Mononuclear cell (primary cell): Measurements from ENCODE around the gene SERINC4. TPM values are rescaled to one million over a fixed set of nuclear protein-coding genes. Genes with fewer than 3 reads are reported as not detected.
"Not testable (repeated sequence)": the region's sequence is repeated elsewhere in the genome, so short reads cannot be mapped to it uniquely, and the experiment has no call there.

Experiments used
- H3K27me3 ChIP-seq: 2 replicates; pipeline ENCODE4 v1.6.0; 2011; ENCODE audit warnings: low read length, control low read depth; ENCODE audit not compliant: insufficient read depth
- H3K4me1 ChIP-seq: 2 replicates; pipeline ENCODE4 v1.5.1; 2011; ENCODE audit warnings: mild to moderate bottlenecking, low read length, control low read depth; ENCODE audit not compliant: insufficient read depth
- H3K4me3 ChIP-seq: 2 replicates; pipeline ENCODE4 v1.5.1; 2011; ENCODE audit warnings: mild to moderate bottlenecking, low read length, moderate library complexity
- H3K9me3 ChIP-seq: 2 replicates; pipeline ENCODE4 v1.5.1; 2011; ENCODE audit warnings: low read depth, mild to moderate bottlenecking, control low read depth, low read length
- total RNA-seq: library from RNA; depleted of rRNA; stranded (reverse); fragments of >200 nt; gene quantifications from one replicate; pipeline ENCODE4 v1.2.3, GENCODE V29; 2012

SERINC4 gene
- total RNA-seq, 1 donor: not detected

- Histone ChIP-seq H3K27me3 (no peaks in the 10 kb centered on the region), H3K4me3 (no peak overlapping the region), H3K4me1 (peaks cover 20% of the 10 kb centered on the region), H3K9me3 (no peaks in the 10 kb centered on the region)
Measured at GRCh38 chr15:43808960-43809678, 9.1 kb upstream of the SERINC4 start.

- Histone ChIP-seq H3K27me3 (no peaks in the 10 kb centered on the region), H3K4me1 (peaks cover 20% of the 10 kb centered on the region), H3K9me3 (no peaks in the 10 kb centered on the region), H3K4me3 (no peak overlapping the region)
Measured at GRCh38 chr15:43808435-43808950, 8.5 kb upstream of the SERINC4 start.

DNA sequence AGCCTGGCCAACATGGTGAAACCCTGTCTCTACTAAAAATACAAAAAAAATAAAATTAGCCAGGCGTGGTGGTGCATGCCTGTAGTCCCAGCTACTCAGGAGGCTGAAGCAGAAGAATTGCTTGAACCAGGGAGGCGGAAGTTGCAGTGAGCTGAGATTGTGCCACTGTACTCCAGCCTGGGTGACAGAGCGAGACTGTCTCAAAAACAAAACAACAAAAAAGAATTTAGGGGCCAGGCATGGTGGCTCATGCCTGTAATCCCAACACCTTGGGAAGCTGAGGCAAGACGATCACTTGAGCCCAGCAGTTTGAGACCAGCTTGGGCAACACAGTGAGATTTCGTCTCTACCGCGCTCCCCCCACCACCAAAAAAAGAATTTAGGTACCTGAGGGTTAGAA is 2.7 kb upstream of the SERINC4 start:
- H3K9me3 ChIP-seq, H3K4me3 ChIP-seq: not testable (repeated sequence)

DNA sequence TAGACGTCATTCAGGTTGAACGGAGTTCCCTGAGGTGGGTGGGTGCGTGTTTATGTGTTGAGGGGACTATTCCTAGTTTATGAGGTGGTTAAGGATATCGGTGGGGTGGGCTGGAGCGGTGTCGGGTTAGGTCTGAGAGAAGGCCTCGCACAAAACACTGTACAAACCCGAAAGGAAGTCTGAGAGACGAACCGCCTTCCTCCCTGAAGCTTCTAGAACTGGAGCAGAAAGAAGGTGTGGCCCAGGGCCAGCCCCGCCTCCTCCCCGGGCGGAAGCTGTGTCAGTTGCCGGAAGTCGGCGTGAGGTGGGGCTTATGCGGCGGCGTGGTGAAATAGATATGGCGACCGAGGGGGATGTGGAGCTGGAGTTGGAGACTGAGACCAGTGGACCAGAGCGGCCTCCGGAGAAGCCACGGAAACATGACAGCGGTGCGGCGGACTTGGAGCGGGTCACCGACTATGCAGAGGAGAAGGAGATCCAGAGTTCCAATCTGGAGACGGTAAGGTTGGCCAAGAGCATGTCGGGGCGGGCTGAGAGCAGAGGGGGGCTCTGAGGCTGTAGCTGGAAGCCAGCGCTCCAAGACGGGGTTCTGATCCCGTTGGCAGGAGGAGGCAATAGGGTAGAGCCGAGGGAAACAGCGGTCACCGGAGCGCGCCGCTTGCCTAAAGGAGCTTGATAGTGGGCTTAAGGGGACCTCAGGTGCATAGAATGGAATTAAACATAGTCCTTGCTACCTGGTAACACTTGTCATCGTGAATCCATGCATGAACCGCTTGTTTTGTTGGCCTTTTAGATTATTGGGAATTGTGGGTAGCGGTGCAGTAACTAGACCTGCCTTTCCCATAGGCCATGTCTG is 494 bp upstream of the SERINC4 start, which contains the start of gene HYPK:
HYPK (plus strand) TSS at position 314 of the 856 bp plus-strand sequence; CDS start at position 338, 24 bp downstream.
- Histone ChIP-seq H3K4me1 (peaks cover 37% of the 10 kb centered on the region), H3K4me3 (peak within 1 kb of the TSS; percentile 77), H3K9me3 (no peaks in the 10 kb centered on the region), H3K27me3 (no peaks in the 10 kb centered on the region)

More for the DNA sequence above, 2.7 kb upstream of the SERINC4 start:
- H3K4me1 ChIP-seq: peaks cover 33% of the 10 kb centered on the region
- not testable (repeated sequence) for H3K27me3 ChIP-seq

- H3K9me3 ChIP-seq: no peaks in the 10 kb centered on the region
- no peaks in the 10 kb centered on the region for H3K27me3 ChIP-seq
- H3K4me1 ChIP-seq: peaks cover 49% of the 10 kb centered on the region
- H3K4me3 ChIP-seq: no peak overlapping the region
Measured at GRCh38 chr15:43799209-43799944, 643 bp downstream of the SERINC4 start.

DNA sequence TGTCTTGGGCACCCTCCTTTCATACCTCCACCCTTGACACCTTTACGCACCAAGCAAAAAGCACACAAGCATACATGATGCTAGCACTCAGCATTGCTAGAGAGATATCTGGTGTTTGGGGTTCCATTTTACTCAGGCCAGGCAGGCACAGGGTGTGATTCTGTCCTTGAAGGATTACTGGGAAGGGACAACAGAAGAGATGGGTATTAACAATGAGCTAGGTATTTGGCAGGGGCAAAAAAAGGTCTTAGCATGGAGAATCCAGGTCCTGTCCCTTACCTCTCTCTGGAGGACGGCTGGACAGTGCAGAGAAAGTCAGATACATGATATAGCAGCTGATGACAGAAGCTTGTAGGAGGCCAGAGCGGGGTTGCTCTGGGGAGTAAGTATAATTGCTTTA is 3.5 kb downstream of the SERINC4 start:
- H3K4me3 ChIP-seq: no peak overlapping the region
- peaks cover 64% of the 10 kb centered on the region for H3K4me1 ChIP-seq
- no peaks in the 10 kb centered on the region for H3K27me3 ChIP-seq
- H3K9me3 ChIP-seq: no peaks in the 10 kb centered on the region

DNA sequence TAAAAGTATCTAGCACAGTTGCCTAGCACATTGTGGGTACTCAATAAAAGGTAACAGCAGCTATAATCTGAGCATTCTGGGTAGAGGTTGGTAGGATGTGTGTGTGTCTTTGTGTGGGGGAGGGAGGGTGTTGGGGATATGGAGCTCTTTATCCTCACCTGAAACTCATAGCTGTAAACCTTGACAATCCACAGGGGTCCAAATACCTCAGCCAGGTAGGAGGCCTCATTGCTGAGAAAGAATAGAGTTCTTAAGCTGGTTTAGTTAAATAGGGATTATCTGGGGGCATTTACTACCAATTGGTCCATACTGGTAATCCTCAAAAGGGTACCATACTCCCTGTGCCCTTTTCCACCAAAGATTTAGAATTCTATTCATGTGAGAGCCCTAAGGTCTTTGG is 4.0 kb downstream of the SERINC4 start:
- H3K9me3 ChIP-seq: no peaks in the 10 kb centered on the region
- peaks cover 63% of the 10 kb centered on the region for H3K4me1 ChIP-seq
- no peaks in the 10 kb centered on the region for H3K27me3 ChIP-seq
- H3K4me3 ChIP-seq: no peak overlapping the region

DNA sequence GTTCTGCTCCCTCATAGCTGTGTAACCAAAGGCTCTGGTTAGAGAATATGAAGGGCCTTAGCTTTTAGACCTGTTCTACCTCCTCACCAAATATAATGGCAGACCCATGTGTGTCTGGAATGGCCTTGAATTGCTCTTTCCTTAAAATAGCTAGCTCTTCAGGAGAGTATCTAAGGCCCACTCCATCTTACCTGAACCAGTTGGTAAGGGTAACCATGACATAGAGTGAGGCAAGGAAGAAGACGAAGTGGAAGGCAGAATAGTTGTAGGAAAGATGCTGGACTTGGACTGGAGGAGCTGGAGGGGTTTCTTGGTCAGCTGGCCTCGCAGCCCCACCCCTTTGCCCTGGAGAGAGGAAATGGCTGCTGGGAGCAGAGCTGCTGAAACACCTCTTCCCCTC is 4.8 kb downstream of the SERINC4 start:
- Histone ChIP-seq H3K9me3 (no peaks in the 10 kb centered on the region), H3K4me1 (peaks cover 59% of the 10 kb centered on the region), H3K4me3 (no peak overlapping the region), H3K27me3 (no peaks in the 10 kb centered on the region)

- Histone ChIP-seq H3K27me3 (no peaks in the 10 kb centered on the region), H3K4me1 (peaks cover 52% of the 10 kb centered on the region), H3K9me3 (no peaks in the 10 kb centered on the region), H3K4me3 (no peak overlapping the region)
Measured at GRCh38 chr15:43794269-43795037, 5.6 kb downstream of the SERINC4 start.

DNA sequence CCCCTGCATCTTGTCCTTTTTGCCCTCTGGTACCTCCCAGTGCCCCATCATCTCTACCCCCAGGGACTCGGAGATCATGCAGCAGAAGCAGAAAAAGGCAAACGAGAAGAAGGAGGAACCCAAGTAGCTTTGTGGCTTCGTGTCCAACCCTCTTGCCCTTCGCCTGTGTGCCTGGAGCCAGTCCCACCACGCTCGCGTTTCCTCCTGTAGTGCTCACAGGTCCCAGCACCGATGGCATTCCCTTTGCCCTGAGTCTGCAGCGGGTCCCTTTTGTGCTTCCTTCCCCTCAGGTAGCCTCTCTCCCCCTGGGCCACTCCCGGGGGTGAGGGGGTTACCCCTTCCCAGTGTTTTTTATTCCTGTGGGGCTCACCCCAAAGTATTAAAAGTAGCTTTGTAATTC is 6.4 kb downstream of the SERINC4 start:
- no peak overlapping the region for H3K4me3 ChIP-seq
- H3K9me3 ChIP-seq: no peaks in the 10 kb centered on the region
- H3K27me3 ChIP-seq: no peaks in the 10 kb centered on the region
- peaks cover 46% of the 10 kb centered on the region for H3K4me1 ChIP-seq

- Histone ChIP-seq H3K4me3 (peak overlapping the region; percentile 100), H3K4me1 (peaks cover 39% of the 10 kb centered on the region), H3K9me3 (no peaks in the 10 kb centered on the region), H3K27me3 (no peaks in the 10 kb centered on the region)
Measured at GRCh38 chr15:43792761-43793476, 7.1 kb downstream of the SERINC4 start.

GRCh38 chr15:43791993-43792760 is 7.8 kb downstream of the SERINC4 start, which contains the start of gene SERF2:
Gene SERF2, plus strand, starts transcription at chr15:43792320. Its CDS starts 57 bp downstream, at chr15:43792377.
- no peaks in the 10 kb centered on the region for H3K27me3 ChIP-seq
- no peaks in the 10 kb centered on the region for H3K9me3 ChIP-seq
- peak within 1 kb of the TSS; percentile 100 for H3K4me3 ChIP-seq
- H3K4me1 ChIP-seq: peaks cover 35% of the 10 kb centered on the region

GRCh38 chr15:43789409-43789808 is 10.6 kb downstream of the SERINC4 start:
- no peaks in the 10 kb centered on the region for H3K9me3 ChIP-seq
- H3K4me1 ChIP-seq: peaks cover 21% of the 10 kb centered on the region
- H3K27me3 ChIP-seq: no peaks in the 10 kb centered on the region
- no peak overlapping the region for H3K4me3 ChIP-seq
